ENCODE results near the gene REXO1.
"Not testable (repeated sequence)": the region's sequence is repeated elsewhere in the genome, so short reads cannot be mapped to it uniquely, and the experiment has no call there.

DNA sequence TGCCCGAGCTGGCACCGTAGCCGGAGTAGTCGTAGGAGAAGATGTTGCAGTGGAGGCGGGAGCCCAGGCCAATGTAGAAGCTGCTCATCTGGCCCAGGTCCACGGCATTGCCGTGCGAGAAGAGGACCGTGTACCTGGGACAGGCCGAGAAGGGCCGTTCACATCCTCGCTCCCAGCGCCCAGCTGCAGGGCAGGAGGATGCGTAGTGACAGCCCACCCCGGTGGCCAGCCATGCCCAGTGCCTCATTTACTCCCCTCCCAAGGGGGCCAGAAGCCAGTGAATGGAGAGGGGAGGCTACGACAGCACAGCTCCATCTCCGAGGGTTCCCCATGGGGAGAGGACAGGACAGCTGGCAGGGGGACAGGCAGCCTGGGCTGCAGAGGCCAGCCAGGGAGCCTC, 31.7 kb upstream of the REXO1 start:
- not testable (repeated sequence) for TF ChIP-seq POLR2A (IDR thresholded peaks at IDR 0.05; ENCODE audit: low read depth, low read length); POLR2AphosphoS5 (IDR thresholded peaks at IDR 0.05; ENCODE audit: insufficient read depth, low read depth, low read length); EZH2 (IDR thresholded peaks at IDR 0.05; ENCODE audit: borderline replicate concordance, low read depth, low read length, severe bottlenecking); MYC (IDR thresholded peaks at IDR 0.05; ENCODE audit: low read depth, low read length); FOS (IDR thresholded peaks at IDR 0.05; ENCODE audit: borderline replicate concordance, insufficient read depth, low read length); JUN (IDR thresholded peaks at IDR 0.05; ENCODE audit: borderline replicate concordance, insufficient read depth, insufficient read length, low read depth); GATA2 (IDR thresholded peaks at IDR 0.05; ENCODE audit: insufficient read depth, insufficient read length, low read depth, low read length)
- TF ChIP-seq, protein P1, sequence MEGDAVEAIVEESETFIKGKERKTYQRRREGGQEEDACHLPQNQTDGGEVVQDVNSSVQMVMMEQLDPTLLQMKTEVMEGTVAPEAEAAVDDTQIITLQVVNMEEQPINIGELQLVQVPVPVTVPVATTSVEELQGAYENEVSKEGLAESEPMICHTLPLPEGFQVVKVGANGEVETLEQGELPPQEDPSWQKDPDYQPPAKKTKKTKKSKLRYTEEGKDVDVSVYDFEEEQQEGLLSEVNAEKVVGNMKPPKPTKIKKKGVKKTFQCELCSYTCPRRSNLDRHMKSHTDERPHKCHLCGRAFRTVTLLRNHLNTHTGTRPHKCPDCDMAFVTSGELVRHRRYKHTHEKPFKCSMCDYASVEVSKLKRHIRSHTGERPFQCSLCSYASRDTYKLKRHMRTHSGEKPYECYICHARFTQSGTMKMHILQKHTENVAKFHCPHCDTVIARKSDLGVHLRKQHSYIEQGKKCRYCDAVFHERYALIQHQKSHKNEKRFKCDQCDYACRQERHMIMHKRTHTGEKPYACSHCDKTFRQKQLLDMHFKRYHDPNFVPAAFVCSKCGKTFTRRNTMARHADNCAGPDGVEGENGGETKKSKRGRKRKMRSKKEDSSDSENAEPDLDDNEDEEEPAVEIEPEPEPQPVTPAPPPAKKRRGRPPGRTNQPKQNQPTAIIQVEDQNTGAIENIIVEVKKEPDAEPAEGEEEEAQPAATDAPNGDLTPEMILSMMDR (IDR thresholded peaks at IDR 0.05; ENCODE audit: extremely low read depth in 1 of 2, insufficient read depth in 1 of 2, low read depth in 1 of 2, low read length in 2 of 2): not testable (repeated sequence)
- TF ChIP-seq, protein P2, sequence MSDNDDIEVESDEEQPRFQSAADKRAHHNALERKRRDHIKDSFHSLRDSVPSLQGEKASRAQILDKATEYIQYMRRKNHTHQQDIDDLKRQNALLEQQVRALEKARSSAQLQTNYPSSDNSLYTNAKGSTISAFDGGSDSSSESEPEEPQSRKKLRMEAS (IDR thresholded peaks at IDR 0.05; ENCODE audit: insufficient read depth, insufficient read length): not testable (repeated sequence)

All from endothelial cell of umbilical vein (primary cell).